ENCODE data around the gene DYNLT4. TPM values are rescaled to one million over a fixed set of nuclear protein-coding genes. Genes with fewer than 3 reads are reported as not detected.

The DYNLT4 gene
- total and polyA plus RNA-seq, 4 donors, result 0.29 to 0.50 TPM; not detected in 2

GRCh38 chr1:44846985-44847384 lies 39.8 kb upstream of the DYNLT4 start:
- Histone ChIP-seq H3K36me3 (ENCODE audit: control insufficient read depth in 4 of 4, insufficient read depth in 3 of 4, low read depth in 1 of 4, low read length in 3 of 4) (peaks cover 0 to 5% (median 2%) of the 10 kb centered on the region in 4 donors), H3K4me1 (ENCODE audit: control insufficient read depth in 4 of 4, insufficient read depth in 4 of 4, low read length in 3 of 4) (peaks cover 0 to 8% (median 6%) of the 10 kb centered on the region in 4 donors), H3K27ac (ENCODE audit: low read depth in 1 of 2, low read length in 2 of 2) (no peak overlapping the region), H3K9me3 (ENCODE audit: control insufficient read depth in 4 of 4, low read length in 3 of 4) (no peaks in the 10 kb centered on the region), H3K4me3 (ENCODE audit: low read depth in 1 of 3, low read length in 3 of 3) (no peak overlapping the region), H3K9ac (ENCODE audit: low read depth in 1 of 2, low read length in 2 of 2) (no peak overlapping the region), H3K27me3 (ENCODE audit: control insufficient read depth in 4 of 4, insufficient read depth in 4 of 4, low read length in 3 of 4) (no peaks in the 10 kb centered on the region)
- 89% methylated on average over 1 of the region's 1 CpG for WGBS
- DNase-seq (ENCODE audit: low spot score), result no peak
- TF ChIP-seq HNF4A (conservative IDR thresholded peaks at IDR 0.05) (no peak), ATF3 (IDR thresholded peaks at IDR 0.05) (no peak), FOXA2 (IDR thresholded peaks at IDR 0.05) (no peak), GABPA (IDR thresholded peaks at IDR 0.05 in 1 of 2, conservative IDR thresholded peaks at IDR 0.05 in 1 of 2) (no peak), TAF1 (conservative IDR thresholded peaks at IDR 0.05) (no peak), RAD21 (IDR thresholded peaks at IDR 0.05) (no peak), ZBTB33 (IDR thresholded peaks at IDR 0.05) (no peak), YY1 (IDR thresholded peaks at IDR 0.05) (no peak), EGR1 (IDR thresholded peaks at IDR 0.05; ENCODE audit: low read depth in 2 of 2) (no peak), CTCF (IDR thresholded peaks at IDR 0.05; ENCODE audit: low read depth, low read length, missing input control) (no peak), NR2F2 (IDR thresholded peaks at IDR 0.05) (no peak), REST (IDR thresholded peaks at IDR 0.05) (no peak), JUND (IDR thresholded peaks at IDR 0.05) (no peak), FOXA1 (IDR thresholded peaks at IDR 0.05) (no peak), MAX (IDR thresholded peaks at IDR 0.05) (no peak), SP1 (IDR thresholded peaks at IDR 0.05) (no peak), RXRA (IDR thresholded peaks at IDR 0.05) (no peak), HNF4G (IDR thresholded peaks at IDR 0.05) (no peak)
